ENCODE results near the gene JADE3. TPM values are rescaled to one million over a fixed set of nuclear protein-coding genes. Genes with fewer than 3 reads are reported as not detected.

Gene JADE3
- total RNA-seq, 4 donors from 2014 or later = 5.5 to 10.2 (median 9.3) TPM

- no peak for ATAC-seq
- no peaks in the 10 kb centered on the region for H3K36me3 ChIP-seq
- 80% methylated on average over 3 of the region's 4 CpGs; no CpG with 5 or more reads in 1 of the 2 donors for WGBS, 2 donors (ENCODE audit: low coverage in 1 of 2)
- no peaks in the 10 kb centered on the region for H3K27me3 ChIP-seq
- no peak overlapping the region for H3K4me3 ChIP-seq
- no peaks in the 10 kb centered on the region for H3K9me3 ChIP-seq
- no peaks in the 10 kb centered on the region for H3K4me1 ChIP-seq
- TF ChIP-seq POLR2A (IDR thresholded peaks at IDR 0.05) (no peak), CTCF (IDR thresholded peaks at IDR 0.05) (no peak), POLR2AphosphoS5 (IDR thresholded peaks at IDR 0.05) (no peak), EP300 (IDR thresholded peaks at IDR 0.05) (no peak)
- H3K27ac ChIP-seq = no peak overlapping the region
Observed at GRCh38 chrX:47097018-47097417, 184.8 kb downstream of the JADE3 start.

- H3K4me1 ChIP-seq = no peaks in the 10 kb centered on the region
- ATAC-seq = no peak
- TF ChIP-seq CTCF (IDR thresholded peaks at IDR 0.05) = no peak
- TF ChIP-seq POLR2AphosphoS5 (IDR thresholded peaks at IDR 0.05) = no peak
- no peak overlapping the region for H3K4me3 ChIP-seq
- no peaks in the 10 kb centered on the region for H3K27me3 ChIP-seq
- 50 to 60% methylated on average over 1 to 2 of the region's 2 CpGs for WGBS, 2 donors (ENCODE audit: low coverage in 1 of 2)
- no peak overlapping the region for H3K27ac ChIP-seq
- peaks cover 0 to 3% of the 10 kb centered on the region in 2 donors for H3K36me3 ChIP-seq
- H3K9me3 ChIP-seq = no peaks in the 10 kb centered on the region
Observed at GRCh38 chrX:47098338-47099094, 186.3 kb downstream of the JADE3 start.

GRCh38 chrX:47101206-47101605, 189.0 kb downstream of the JADE3 start:
- no peak for ATAC-seq

More at GRCh38 chrX:47101206-47101605, 189.0 kb downstream of the JADE3 start:
- Histone ChIP-seq H3K9me3 (no peaks in the 10 kb centered on the region), H3K4me1 (no peaks in the 10 kb centered on the region), H3K4me3 (no peak overlapping the region), H3K27ac (no peak overlapping the region), H3K27me3 (no peaks in the 10 kb centered on the region), H3K36me3 (peaks cover 0 to 3% of the 10 kb centered on the region in 2 donors)
- TF ChIP-seq EP300 (IDR thresholded peaks at IDR 0.05) (no peak), POLR2AphosphoS5 (IDR thresholded peaks at IDR 0.05) (no peak), CTCF (IDR thresholded peaks at IDR 0.05) (no peak), POLR2A (IDR thresholded peaks at IDR 0.05) (no peak)
- WGBS, 2 donors (ENCODE audit: low coverage in 1 of 2) = 67% methylated on average over 1 of the region's 4 CpGs; no CpG with 5 or more reads in 1 of the 2 donors

Small RNA genes within 50 kb of the gene (small RNA-seq; reads per million reads assigned to genes)
- 0 to 0.13 (median 0) reads per million in 4 donors for gene RNU6-1189P

Other genes with a start within 250 kb of the JADE3 start
- 1 to 10 TPM; 3.5 to 6.1 (median 4.2) TPM for gene SLC9A7, start 153.3 kb upstream of the JADE3 start, total RNA-seq
- gene RP2, start 75.4 kb upstream of the JADE3 start, total RNA-seq = 10 to 100 TPM in 2 of 4 donors, 1 to 10 TPM in 2; 8.9 to 14.9 (median 10.5) TPM
- gene RGN, start 166.0 kb downstream of the JADE3 start, total RNA-seq = 10 to 100 TPM in 3 of 4 donors, 1 to 10 TPM in 1; 2.6 to 22.1 (median 11.8) TPM
- 10 to 100 TPM; 43.3 to 66.8 (median 53.0) TPM for gene NDUFB11, start 232.3 kb downstream of the JADE3 start, total RNA-seq
- 10 to 100 TPM; 25.2 to 33.1 (median 29.2) TPM for gene RBM10, start 232.8 kb downstream of the JADE3 start, total RNA-seq